Measurements from ENCODE around the gene CLDN15.
"Not testable (repeated sequence)": the region's sequence is repeated elsewhere in the genome, so short reads cannot be mapped to it uniquely, and the experiment has no call there.

Gene CLDN15

GRCh38 chr7:101255796-101256195 lies 18.2 kb upstream of the CLDN15 start:
- Mint-ChIP-seq H3K4me3 (no peak overlapping the region), H3K27me3 (peaks cover 18% of the 10 kb centered on the region)

GRCh38 chr7:101253199-101253598 lies 15.6 kb upstream of the CLDN15 start:
- Mint-ChIP-seq H3K4me1 (ENCODE audit: low read depth) (peaks cover 41% of the 10 kb centered on the region), H3K36me3 (ENCODE audit: low read depth) (peaks cover 31% of the 10 kb centered on the region), H3K27me3 (peaks cover 14% of the 10 kb centered on the region), H3K27ac (peak overlapping the region; percentile 87)
- intact Hi-C loops (cut with micrococcal nuclease); H3K9me3 Mint-ChIP-seq; H3K4me3 Mint-ChIP-seq: not testable (repeated sequence)

More at GRCh38 chr7:101255796-101256195, 18.2 kb upstream of the CLDN15 start:
- Mint-ChIP-seq H3K9me3 (no peaks in the 10 kb centered on the region), H3K36me3 (ENCODE audit: low read depth) (peaks cover 8% of the 10 kb centered on the region), H3K27ac (no peak overlapping the region), H3K4me1 (ENCODE audit: low read depth) (peaks cover 28% of the 10 kb centered on the region)
- intact Hi-C loops (cut with micrococcal nuclease) = no loop called here

GRCh38 chr7:101251871-101252659 lies 14.5 kb upstream of the CLDN15 start:
- peak overlapping the region; percentile 87 for H3K27ac Mint-ChIP-seq
- intact Hi-C loops (cut with micrococcal nuclease) = loop anchor here (1.0 kb wide), 1 partner anchor 8 kb away; no protein-coding TSS in a partner anchor
- peaks cover 8% of the 10 kb centered on the region for H3K27me3 Mint-ChIP-seq
- H3K4me1 Mint-ChIP-seq (ENCODE audit: low read depth) = peaks cover 45% of the 10 kb centered on the region
- peaks cover 42% of the 10 kb centered on the region for H3K36me3 Mint-ChIP-seq (ENCODE audit: low read depth)
- H3K9me3 Mint-ChIP-seq = no peaks in the 10 kb centered on the region
- H3K4me3 Mint-ChIP-seq = peak overlapping the region; percentile 92

GRCh38 chr7:101250324-101250723 lies 12.7 kb upstream of the CLDN15 start:
- Mint-ChIP-seq H3K4me1 (ENCODE audit: low read depth) (peaks cover 44% of the 10 kb centered on the region), H3K9me3 (no peaks in the 10 kb centered on the region), H3K27ac (no peak overlapping the region), H3K4me3 (peak overlapping the region; percentile 92), H3K36me3 (ENCODE audit: low read depth) (peaks cover 51% of the 10 kb centered on the region), H3K27me3 (peaks cover 4% of the 10 kb centered on the region)
- intact Hi-C loops (cut with micrococcal nuclease) = no loop called here

- intact Hi-C loops (cut with micrococcal nuclease) = loop anchor here (5.0 kb wide), 1 partner anchor 34 kb away; no protein-coding TSS in a partner anchor
- Mint-ChIP-seq H3K36me3 (ENCODE audit: low read depth) (peaks cover 62% of the 10 kb centered on the region), H3K27ac (no peak overlapping the region), H3K9me3 (no peaks in the 10 kb centered on the region), H3K4me1 (ENCODE audit: low read depth) (peaks cover 52% of the 10 kb centered on the region), H3K4me3 (no peak overlapping the region), H3K27me3 (no peaks in the 10 kb centered on the region)
These were observed 10.7 kb upstream of the CLDN15 start for GRCh38 chr7:101248276-101248675.

GRCh38 chr7:101245147-101245668 lies 7.6 kb upstream of the CLDN15 start:
- Mint-ChIP-seq H3K27ac (peak overlapping the region; percentile 94), H3K27me3 (peaks cover 2% of the 10 kb centered on the region), H3K4me3 (peak overlapping the region; percentile 97), H3K4me1 (ENCODE audit: low read depth) (peaks cover 54% of the 10 kb centered on the region), H3K9me3 (no peaks in the 10 kb centered on the region), H3K36me3 (ENCODE audit: low read depth) (peaks cover 64% of the 10 kb centered on the region)
- intact Hi-C loops (cut with micrococcal nuclease) = loop anchor here (5.0 kb wide), 1 partner anchor 37 kb away; no protein-coding TSS in a partner anchor

GRCh38 chr7:101244375-101245146 lies 7.0 kb upstream of the CLDN15 start, which contains the start of gene FIS1:
Gene FIS1 (minus strand): TSS chr7:101245081. CDS start chr7:101245004, 77 bp downstream.
- peaks cover 54% of the 10 kb centered on the region for H3K4me1 Mint-ChIP-seq (ENCODE audit: low read depth)
- H3K27ac Mint-ChIP-seq = peak within 1 kb of the TSS; percentile 94
- intact Hi-C loops (cut with micrococcal nuclease) = loop anchor here (1.0 to 5.0 kb wide), 4 partner anchors 8 to 97 kb away; partner anchors contain the start of gene PLOD3
- peaks cover 8% of the 10 kb centered on the region for H3K27me3 Mint-ChIP-seq
- peaks cover 65% of the 10 kb centered on the region for H3K36me3 Mint-ChIP-seq (ENCODE audit: low read depth)
- H3K4me3 Mint-ChIP-seq = peak within 1 kb of the TSS; percentile 97
- no peaks in the 10 kb centered on the region for H3K9me3 Mint-ChIP-seq

GRCh38 chr7:101243646-101244374 lies 6.2 kb upstream of the CLDN15 start:
- Mint-ChIP-seq H3K4me1 (ENCODE audit: low read depth) (peaks cover 61% of the 10 kb centered on the region), H3K27ac (peak overlapping the region; percentile 94), H3K36me3 (ENCODE audit: low read depth) (peaks cover 67% of the 10 kb centered on the region), H3K4me3 (peak overlapping the region; percentile 97), H3K27me3 (peaks cover 15% of the 10 kb centered on the region), H3K9me3 (no peaks in the 10 kb centered on the region)
- intact Hi-C loops (cut with micrococcal nuclease) = loop anchor here (1.0 to 5.0 kb wide), 3 partner anchors 8 to 97 kb away; partner anchors contain the start of gene PLOD3

- Mint-ChIP-seq H3K9me3 (no peaks in the 10 kb centered on the region), H3K27ac (peak overlapping the region; percentile 63), H3K27me3 (peaks cover 33% of the 10 kb centered on the region), H3K4me3 (peak overlapping the region; percentile 39), H3K36me3 (ENCODE audit: low read depth) (peaks cover 70% of the 10 kb centered on the region), H3K4me1 (ENCODE audit: low read depth) (peaks cover 70% of the 10 kb centered on the region)
- intact Hi-C loops (cut with micrococcal nuclease) = loop anchor here (5.0 kb wide), 1 partner anchor 94 kb away; no protein-coding TSS in a partner anchor
These were observed 4.1 kb upstream of the CLDN15 start for GRCh38 chr7:101241443-101242349.

GRCh38 chr7:101241015-101241363 lies 3.4 kb upstream of the CLDN15 start:
- peak overlapping the region; percentile 39 for H3K4me3 Mint-ChIP-seq
- intact Hi-C loops (cut with micrococcal nuclease) = loop anchor here (5.0 kb wide), 1 partner anchor 94 kb away; no protein-coding TSS in a partner anchor
- peaks cover 70% of the 10 kb centered on the region for H3K4me1 Mint-ChIP-seq (ENCODE audit: low read depth)
- H3K27me3 Mint-ChIP-seq = peaks cover 39% of the 10 kb centered on the region
- no peaks in the 10 kb centered on the region for H3K9me3 Mint-ChIP-seq
- peaks cover 76% of the 10 kb centered on the region for H3K36me3 Mint-ChIP-seq (ENCODE audit: low read depth)
- peak overlapping the region; percentile 63 for H3K27ac Mint-ChIP-seq

- Mint-ChIP-seq H3K4me1 (ENCODE audit: low read depth) (peaks cover 65% of the 10 kb centered on the region), H3K27me3 (peaks cover 39% of the 10 kb centered on the region), H3K36me3 (ENCODE audit: low read depth) (peaks cover 72% of the 10 kb centered on the region), H3K9me3 (no peaks in the 10 kb centered on the region), H3K4me3 (peak overlapping the region; percentile 24), H3K27ac (peak overlapping the region; percentile 63)
- intact Hi-C loops (cut with micrococcal nuclease) = loop anchor here (5.0 kb wide), 1 partner anchor 93 kb away; no protein-coding TSS in a partner anchor
These were observed 2.8 kb upstream of the CLDN15 start for GRCh38 chr7:101240226-101241014.

- Mint-ChIP-seq H3K4me1 (ENCODE audit: low read depth) (peaks cover 59% of the 10 kb centered on the region), H3K4me3 (no peak overlapping the region), H3K27ac (no peak overlapping the region), H3K27me3 (peaks cover 39% of the 10 kb centered on the region), H3K36me3 (ENCODE audit: low read depth) (peaks cover 70% of the 10 kb centered on the region), H3K9me3 (no peaks in the 10 kb centered on the region)
- intact Hi-C loops (cut with micrococcal nuclease) = loop anchor here (5.0 kb wide), 1 partner anchor 93 kb away; no protein-coding TSS in a partner anchor
These were observed 2.3 kb upstream of the CLDN15 start for GRCh38 chr7:101239951-101240220.
